ENCODE data around the gene PFN4.

PFN4 gene

DNA sequence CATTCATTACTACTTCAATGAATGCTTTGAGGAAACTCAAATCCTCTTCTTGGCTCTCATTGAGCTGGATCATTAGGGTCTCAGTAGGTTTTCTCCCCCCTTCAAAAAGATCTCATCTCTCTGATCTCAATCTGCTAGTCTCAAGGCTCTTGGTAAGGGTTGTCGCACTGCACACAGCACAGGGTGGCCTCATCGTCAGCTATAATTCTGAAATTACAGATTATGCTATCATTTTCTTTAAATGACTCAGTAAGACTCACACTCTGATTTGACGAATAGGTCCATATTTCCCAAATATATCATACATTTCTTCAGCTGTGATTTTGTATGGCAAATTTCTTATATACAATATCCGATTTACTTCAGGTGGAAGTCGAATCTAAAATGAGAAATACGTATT, 49.3 kb downstream of the PFN4 start:
- TF ChIP-seq, protein P1, sequence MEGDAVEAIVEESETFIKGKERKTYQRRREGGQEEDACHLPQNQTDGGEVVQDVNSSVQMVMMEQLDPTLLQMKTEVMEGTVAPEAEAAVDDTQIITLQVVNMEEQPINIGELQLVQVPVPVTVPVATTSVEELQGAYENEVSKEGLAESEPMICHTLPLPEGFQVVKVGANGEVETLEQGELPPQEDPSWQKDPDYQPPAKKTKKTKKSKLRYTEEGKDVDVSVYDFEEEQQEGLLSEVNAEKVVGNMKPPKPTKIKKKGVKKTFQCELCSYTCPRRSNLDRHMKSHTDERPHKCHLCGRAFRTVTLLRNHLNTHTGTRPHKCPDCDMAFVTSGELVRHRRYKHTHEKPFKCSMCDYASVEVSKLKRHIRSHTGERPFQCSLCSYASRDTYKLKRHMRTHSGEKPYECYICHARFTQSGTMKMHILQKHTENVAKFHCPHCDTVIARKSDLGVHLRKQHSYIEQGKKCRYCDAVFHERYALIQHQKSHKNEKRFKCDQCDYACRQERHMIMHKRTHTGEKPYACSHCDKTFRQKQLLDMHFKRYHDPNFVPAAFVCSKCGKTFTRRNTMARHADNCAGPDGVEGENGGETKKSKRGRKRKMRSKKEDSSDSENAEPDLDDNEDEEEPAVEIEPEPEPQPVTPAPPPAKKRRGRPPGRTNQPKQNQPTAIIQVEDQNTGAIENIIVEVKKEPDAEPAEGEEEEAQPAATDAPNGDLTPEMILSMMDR (IDR thresholded peaks at IDR 0.05), result no peak
- Mint-ChIP-seq H3K36me3 (ENCODE audit: low read depth) (peaks cover 40% of the 10 kb centered on the region), H3K4me3 (peak overlapping the region; percentile 43), H3K9me3 (no peaks in the 10 kb centered on the region), H3K27me3 (ENCODE audit: low read depth, poor library complexity) (peaks cover 6% of the 10 kb centered on the region), H3K27ac (no peak overlapping the region), H3K4me1 (peaks cover 28% of the 10 kb centered on the region)
- DNase-seq, result no peak

DNA sequence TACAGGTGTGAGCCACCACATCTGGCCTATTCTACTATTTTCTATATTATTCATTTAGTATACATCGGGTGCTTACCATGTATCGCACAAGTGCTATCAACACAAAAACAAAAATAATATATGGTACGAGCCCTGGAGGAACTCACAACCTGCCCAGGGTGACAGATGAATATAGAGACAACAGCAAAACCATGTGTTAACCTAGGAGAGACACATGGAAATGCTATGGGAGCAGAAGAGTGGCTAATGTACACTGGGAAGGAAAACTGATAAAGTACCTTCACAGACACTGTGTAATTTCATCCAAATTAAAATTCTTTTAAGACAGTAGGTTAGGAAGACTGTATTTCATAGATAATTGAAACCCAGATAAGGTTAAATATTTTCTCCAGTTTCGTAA, 50.9 kb downstream of the PFN4 start:
- no peak for DNase-seq
- Mint-ChIP-seq H3K27ac (no peak overlapping the region), H3K4me3 (no peak overlapping the region), H3K9me3 (no peaks in the 10 kb centered on the region), H3K27me3 (ENCODE audit: low read depth, poor library complexity) (peaks cover under 1% of the 10 kb centered on the region), H3K4me1 (peaks cover 19% of the 10 kb centered on the region), H3K36me3 (ENCODE audit: low read depth) (peaks cover 53% of the 10 kb centered on the region)
- TF ChIP-seq, protein P1 (IDR thresholded peaks at IDR 0.05), result no peak

DNA sequence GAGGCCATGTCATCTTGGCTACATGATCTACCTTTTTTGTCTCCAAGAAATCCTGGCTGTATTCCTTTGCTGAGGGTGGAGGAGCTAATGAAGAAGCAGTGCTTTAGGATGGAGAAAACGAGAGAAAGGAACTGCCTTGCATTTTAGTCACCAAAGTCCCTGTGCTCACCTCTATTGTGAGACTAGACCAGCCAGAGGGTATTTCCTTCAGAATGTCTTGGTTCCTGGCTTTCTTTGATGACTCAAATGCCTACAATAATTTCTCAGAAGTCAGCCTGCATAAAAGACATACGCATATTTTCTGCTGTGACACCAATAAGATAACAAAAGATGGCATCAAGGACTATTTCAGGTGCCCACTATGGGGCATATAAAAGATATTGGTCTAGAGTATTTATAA, 57.8 kb downstream of the PFN4 start:
- TF ChIP-seq, protein P1 (IDR thresholded peaks at IDR 0.05), result no peak
- DNase-seq, result no peak
- Mint-ChIP-seq H3K27me3 (ENCODE audit: low read depth, poor library complexity) (no peaks in the 10 kb centered on the region), H3K4me3 (no peak overlapping the region), H3K9me3 (no peaks in the 10 kb centered on the region), H3K4me1 (no peaks in the 10 kb centered on the region), H3K27ac (no peak overlapping the region), H3K36me3 (ENCODE audit: low read depth) (peaks cover 32% of the 10 kb centered on the region)
